ENCODE results near the gene MUC5AC. TPM values are rescaled to one million over a fixed set of nuclear protein-coding genes. Genes with fewer than 3 reads are reported as not detected.
A peak's percentile ranks its signal among the peaks of the same experiment; 100 is the strongest.

Gene MUC5AC
- total and polyA plus RNA-seq, 2 of the 13 experiments (the other 11 are each of a cell fraction or from before 2014, with no cell fraction given): under 0.01 TPM; not detected in 1

DNA sequence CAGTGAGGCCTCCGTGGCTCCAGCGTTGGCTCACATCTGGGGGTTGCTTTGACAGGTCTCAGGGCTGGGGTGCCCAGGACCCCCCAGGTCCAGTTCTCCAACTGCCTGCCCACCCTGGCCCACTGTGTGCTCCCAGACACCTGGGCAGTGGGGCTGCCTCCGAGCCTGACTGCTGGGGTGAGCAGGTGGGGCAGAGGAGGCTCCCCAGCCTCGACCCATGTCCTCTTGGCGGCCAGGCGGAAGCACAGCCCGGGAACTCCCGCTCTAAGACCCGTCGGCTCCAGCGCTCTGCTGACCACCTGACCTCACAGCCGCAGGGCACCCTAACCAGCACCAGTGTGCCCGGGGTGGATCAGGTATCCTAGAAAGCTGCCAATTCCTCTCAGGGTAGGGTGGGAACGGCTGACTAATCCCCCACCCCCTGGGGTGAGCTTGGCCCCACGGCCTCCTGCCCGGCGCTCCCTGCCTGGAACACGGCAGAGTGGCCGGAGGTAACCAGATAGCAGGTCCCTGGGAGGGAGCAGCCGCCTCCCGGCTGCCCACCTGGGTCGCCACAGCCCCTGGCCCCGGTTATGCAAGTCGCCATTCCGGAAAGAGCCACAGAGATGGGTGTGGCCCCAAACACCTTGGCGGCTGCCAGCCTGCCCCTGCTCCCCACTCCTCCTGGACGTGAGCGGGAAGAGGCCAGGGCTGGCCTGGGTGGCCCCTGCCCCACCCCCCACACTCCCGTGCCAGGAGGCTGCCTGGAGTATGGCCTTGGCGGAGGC lies 45.9 kb downstream of the MUC5AC start:
- Histone ChIP-seq H2AFZ (ENCODE audit: low read length) (no peak overlapping the region), H3K36me3 (replicated peaks in 1 of 2; ENCODE audit: control insufficient read depth in 1 of 2, insufficient read depth in 2 of 2, low read length in 2 of 2) (no peaks in the 10 kb centered on the region), H3K4me1 (ENCODE audit: insufficient read depth, low read length) (0 out of 2 replicates have a peak, but pooled peaks cover 5% of the 10 kb centered on the region), H3K4me2 (ENCODE audit: low read depth, low read length) (no peak overlapping the region), H3K27ac (ENCODE audit: extremely low read length, insufficient read depth, low read length) (no peak overlapping the region), H3K9ac (ENCODE audit: insufficient read depth, low read depth, low read length) (no peak overlapping the region), H3K9me3 (ENCODE audit: low read length) (no peaks in the 10 kb centered on the region), H4K20me1 (ENCODE audit: insufficient read depth, low read length) (no peaks in the 10 kb centered on the region), H3K27me3 (ENCODE audit: control insufficient read depth in 1 of 2, insufficient read depth in 2 of 2, low read length in 2 of 2) (peaks cover 49 to 83% of the 10 kb centered on the region in 2 experiments), H3K79me2 (ENCODE audit: insufficient read depth, low read length) (no peaks in the 10 kb centered on the region), H3K4me3 (replicated peaks in 1 of 3; ENCODE audit: insufficient read depth in 1 of 3, low read depth in 2 of 3, low read length in 3 of 3) (no peak overlapping the region)
- TF ChIP-seq, protein P1, sequence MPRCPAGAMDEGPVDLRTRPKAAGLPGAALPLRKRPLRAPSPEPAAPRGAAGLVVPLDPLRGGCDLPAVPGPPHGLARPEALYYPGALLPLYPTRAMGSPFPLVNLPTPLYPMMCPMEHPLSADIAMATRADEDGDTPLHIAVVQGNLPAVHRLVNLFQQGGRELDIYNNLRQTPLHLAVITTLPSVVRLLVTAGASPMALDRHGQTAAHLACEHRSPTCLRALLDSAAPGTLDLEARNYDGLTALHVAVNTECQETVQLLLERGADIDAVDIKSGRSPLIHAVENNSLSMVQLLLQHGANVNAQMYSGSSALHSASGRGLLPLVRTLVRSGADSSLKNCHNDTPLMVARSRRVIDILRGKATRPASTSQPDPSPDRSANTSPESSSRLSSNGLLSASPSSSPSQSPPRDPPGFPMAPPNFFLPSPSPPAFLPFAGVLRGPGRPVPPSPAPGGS (CRISPR knock-in tag; IDR thresholded peaks at IDR 0.05): 0 out of 2 replicates have a peak, but pooled peaks have one; percentile 36
- no peak for TF ChIP-seq ZFP37 (CRISPR knock-in tag; IDR thresholded peaks at IDR 0.05; ENCODE audit: borderline replicate concordance)
- TF ChIP-seq JUND (CRISPR knock-in tag; IDR thresholded peaks at IDR 0.05): no peak
- TF ChIP-seq NRL (CRISPR knock-in tag; IDR thresholded peaks at IDR 0.05; ENCODE audit: borderline replicate concordance): 0 out of 2 replicates have a peak, but pooled peaks have one; percentile 3
- 0 out of 2 replicates have a peak, but pooled peaks have one; percentile 6 for TF ChIP-seq GABPB1 (CRISPR knock-in tag; IDR thresholded peaks at IDR 0.05)
- TF ChIP-seq CBX1 (IDR thresholded peaks at IDR 0.05; ENCODE audit: low read depth): no peak
- no peak for TF ChIP-seq ZNF12 (CRISPR knock-in tag; IDR thresholded peaks at IDR 0.05)
- TF ChIP-seq ZNF7 (CRISPR knock-in tag; IDR thresholded peaks at IDR 0.05): no peak
- TF ChIP-seq IKZF1 (IDR thresholded peaks at IDR 0.05): no peak
- no peak for TF ChIP-seq ZSCAN9 (CRISPR knock-in tag; IDR thresholded peaks at IDR 0.05; ENCODE audit: borderline replicate concordance)
- no peak for TF ChIP-seq SMYD3 (CRISPR knock-in tag; IDR thresholded peaks at IDR 0.05)
- TF ChIP-seq ZBTB33 (CRISPR knock-in tag; IDR thresholded peaks at IDR 0.05): peak; percentile 33; the same call in 1 of the 2 replicates
- TF ChIP-seq ARHGAP35 (CRISPR knock-in tag; IDR thresholded peaks at IDR 0.05; ENCODE audit: borderline replicate concordance): no peak
- TF ChIP-seq KDM3A (CRISPR knock-in tag; IDR thresholded peaks at IDR 0.05; ENCODE audit: low read depth): no peak
- no peak for TF ChIP-seq SNRNP70 (IDR thresholded peaks at IDR 0.05; ENCODE audit: low read depth, low read length)
- TF ChIP-seq ZNF275 (CRISPR knock-in tag; IDR thresholded peaks at IDR 0.05; ENCODE audit: borderline replicate concordance): no peak
- BruUV-seq (replicated peaks): no TSS peak
- ATAC-seq (no peak), DNase-seq (ENCODE audit: low spot score) (no peak), FAIRE-seq (no peak)
- ChIA-PET CTCF (ENCODE audit: low intra/inter-chr PET ratio, low total read pairs) (interaction anchor here (1.4 to 1.5 kb wide), 2 partner anchors 30 to 312 kb away, joined by 4 to 11 read pairs; no protein-coding TSS in a partner anchor), POLR2A (no interaction called here)
- 40% methylated on average over 1 of the region's 30 CpGs for WGBS (ENCODE audit: low lambda C conversion rate)
- in situ Hi-C loops (cut with HindIII; ENCODE audit: extremely low pct_ligation_motif_present, low pct_unique_long_range_greater_than_20kb) (no loop called here), intact Hi-C loops (cut with micrococcal nuclease; ENCODE audit: unreplicated experiment) (loop anchor here (1.0 to 10.0 kb wide), 3 partner anchors 30 to 311 kb away; no protein-coding TSS in a partner anchor)

All from HepG2 (cell line).